ENCODE measurements around the gene SCEL.
A peak's percentile ranks its signal among the peaks of the same experiment; 100 is the strongest.

The SCEL gene

GRCh38 chr13:77528414-77528813 is 7.1 kb upstream of the SCEL start:
- no peak overlapping the region for H3K4me3 ChIP-seq (ENCODE audit: low read depth, low read length)
- DNase-seq (ENCODE audit: low read depth) = no peak
- TF ChIP-seq CTCF (IDR thresholded peaks at IDR 0.05; ENCODE audit: insufficient read depth, low read depth, low read length, missing control alignments) = no peak

- TF ChIP-seq CTCF (IDR thresholded peaks at IDR 0.05; ENCODE audit: insufficient read depth, low read depth, low read length, missing control alignments) = no peak
Measured at GRCh38 chr13:77528834-77529500, 6.5 kb upstream of the SCEL start.

GRCh38 chr13:77529501-77529840 is 6.0 kb upstream of the SCEL start:
- TF ChIP-seq CTCF (IDR thresholded peaks at IDR 0.05; ENCODE audit: insufficient read depth, low read depth, low read length, missing control alignments) = no peak
- no peak overlapping the region for H3K4me3 ChIP-seq (ENCODE audit: low read depth, low read length)
- no peak for DNase-seq (ENCODE audit: low read depth)

More at GRCh38 chr13:77528834-77529500, 6.5 kb upstream of the SCEL start:
- H3K4me3 ChIP-seq (ENCODE audit: low read depth, low read length) = no peak overlapping the region
- peak; percentile 73 for DNase-seq (ENCODE audit: low read depth)

- DNase-seq (ENCODE audit: low read depth) = no peak
- no peak for TF ChIP-seq CTCF (IDR thresholded peaks at IDR 0.05; ENCODE audit: insufficient read depth, low read depth, low read length, missing control alignments)
- H3K4me3 ChIP-seq (ENCODE audit: low read depth, low read length) = no peak overlapping the region
Measured at GRCh38 chr13:77530875-77531274, 4.6 kb upstream of the SCEL start.

GRCh38 chr13:77532983-77533382 is 2.5 kb upstream of the SCEL start:
- no peak for DNase-seq (ENCODE audit: low read depth)
- no peak overlapping the region for H3K4me3 ChIP-seq (ENCODE audit: low read depth, low read length)
- TF ChIP-seq CTCF (IDR thresholded peaks at IDR 0.05; ENCODE audit: insufficient read depth, low read depth, low read length, missing control alignments) = no peak

- H3K4me3 ChIP-seq (ENCODE audit: low read depth, low read length) = no peak overlapping the region
- DNase-seq (ENCODE audit: low read depth) = peak; percentile 28
- no peak for TF ChIP-seq CTCF (IDR thresholded peaks at IDR 0.05; ENCODE audit: insufficient read depth, low read depth, low read length, missing control alignments)
Measured at GRCh38 chr13:77533875-77534788, 1.4 kb upstream of the SCEL start.

Data from GM12865 (cell line).